H1 (cell line): ENCODE data around the gene SDR39U1. TPM values are rescaled to one million over a fixed set of nuclear protein-coding genes. Genes with fewer than 3 reads are reported as not detected.

ENCODE experiments used
- CTCF ChIA-PET: fragments of 300-600 bp; sonication (Branson Sonifier 250); formaldehyde crosslinking; loops from one replicate; lab custom pipeline; 2021; ENCODE audit not compliant: partially characterized antibody; lab: Charles Lee
- POLR2A ChIA-PET: fragments of 300-600 bp; sonication (Branson Sonifier 250); formaldehyde crosslinking; loops from one replicate; lab custom pipeline; 2021; ENCODE audit warnings: inconsistent platforms; ENCODE audit not compliant: partially characterized antibody; lab: Charles Lee
- DNase-seq, 2 experiments: peaks; one replicate each; pipeline versions ENCODE4 v3.0.0 to v3.0.0-alpha.2; 2010 to 2022; ENCODE audit warnings: low spot score in 2 of 2, low read depth in 1 of 2, mixed read lengths in 1 of 2
- FAIRE-seq: peaks from 2 replicates; lab custom pipeline; 2011; peaks lifted over from hg19 to GRCh38; lab: Jason Lieb, UNC
- H2AFZ ChIP-seq: 2 replicates; pipeline ENCODE4 v1.8.1; 2012; ENCODE audit warnings: low read length, inconsistent platforms
- H2AK5ac ChIP-seq: 2 replicates; pipeline ENCODE4 v1.6.1; 2013; ENCODE audit warnings: low read depth, low read length
- H2BK120ac ChIP-seq: replicated peaks from 2 replicates; pipeline ENCODE3; 2013; ENCODE audit warnings: low read depth, low read length, inconsistent platforms
- H2BK12ac ChIP-seq: 2 replicates; pipeline ENCODE4 v1.6.1; 2013; ENCODE audit warnings: low read depth, low read length
- H2BK15ac ChIP-seq: 2 replicates; pipeline ENCODE4 v1.6.1; 2013; ENCODE audit warnings: low read length
- H2BK20ac ChIP-seq: 2 replicates; pipeline ENCODE4 v1.6.1; 2013; ENCODE audit warnings: low read length
- H2BK5ac ChIP-seq: 2 replicates; pipeline ENCODE4 v1.6.1; 2013; ENCODE audit warnings: low read depth, low read length
- H3K14ac ChIP-seq: 2 replicates; pipeline ENCODE4 v1.6.1; 2013; ENCODE audit warnings: inconsistent platforms; ENCODE audit not compliant: insufficient read length
- H3K18ac ChIP-seq: 2 replicates; pipeline ENCODE4 v1.6.1; 2013; ENCODE audit warnings: low read length; ENCODE audit errors: extremely low read depth
- H3K23ac ChIP-seq: 2 replicates; pipeline ENCODE4 v1.6.1; 2013; ENCODE audit warnings: inconsistent platforms; ENCODE audit not compliant: insufficient read length
- H3K23me2 ChIP-seq: 2 replicates; pipeline ENCODE4 v1.6.1; 2013; ENCODE audit warnings: low read depth, low read length
- H3K27ac ChIP-seq: 2 replicates; pipeline ENCODE4 v1.6.1; 2011; ENCODE audit warnings: low read depth, low read length, inconsistent platforms
- H3K27me3 ChIP-seq, 4 experiments: replicated peaks in 1 of 4; 1 replicate in 1 of 4; 2 replicates in 3 of 4; pipeline versions ENCODE4 v1.6.1 to v1.8.1; 2011 to 2013; ENCODE audit warnings: low read length in 3 of 4, mild to moderate bottlenecking in 3 of 4, inconsistent platforms in 2 of 4, mixed read lengths in 2 of 4, moderate library complexity in 1 of 4; ENCODE audit not compliant: control insufficient read depth in 3 of 4, insufficient read depth in 3 of 4; ENCODE audit errors: extremely low read depth in 1 of 4
- H3K36me3 ChIP-seq, 4 experiments: 2 replicates each; pipeline versions ENCODE4 v1.6.1 to v1.8.1; 2011 to 2013; ENCODE audit warnings: mild to moderate bottlenecking in 4 of 4, low read length in 3 of 4, moderate library complexity in 2 of 4, control low read depth in 1 of 4, inconsistent platforms in 1 of 4; ENCODE audit not compliant: insufficient read depth in 4 of 4, control insufficient read depth in 2 of 4
- H3K4ac ChIP-seq: replicated peaks from 2 replicates; pipeline ENCODE3; 2013; ENCODE audit warnings: low read length, low read depth, mixed read lengths, inconsistent platforms; ENCODE audit not compliant: insufficient read length
- H3K4me1 ChIP-seq, 4 experiments: replicated peaks in 1 of 4; 1 replicate in 1 of 4; 2 replicates in 3 of 4; pipeline versions ENCODE4 v1.6.1 to v1.8.1; 2011 to 2013; ENCODE audit warnings: low read length in 3 of 4, inconsistent platforms in 2 of 4, mixed read lengths in 1 of 4; ENCODE audit not compliant: insufficient read depth in 4 of 4, control insufficient read depth in 3 of 4
- H3K4me2 ChIP-seq, 2 experiments: 2 replicates each; pipeline versions ENCODE4 v1.6.1 to v1.8.1; 2011 to 2013; ENCODE audit warnings: low read depth in 2 of 2, low read length in 2 of 2, control low read depth in 1 of 2, inconsistent platforms in 1 of 2, mild to moderate bottlenecking in 1 of 2; ENCODE audit not compliant: insufficient read depth in 1 of 2
- H3K4me3 ChIP-seq, 4 experiments: fragments of 200-600, 300-600 bp in 1 of 4; sonication (generic), shearing (Covaris generic), sonication (Bioruptor Twin) in 1 of 4; 2 replicates each; pipeline versions ENCODE4 v1.5.1 to v1.8.1; 2011 to 2016; ENCODE audit warnings: low read length in 4 of 4, low read depth in 3 of 4, control low read depth in 2 of 4, inconsistent platforms in 2 of 4, mild to moderate bottlenecking in 2 of 4, mixed read lengths in 1 of 4, moderate library complexity in 1 of 4; ENCODE audit not compliant: insufficient read depth in 2 of 4; ENCODE audit errors: extremely low read depth in 1 of 4
- H3K56ac ChIP-seq: replicated peaks from 2 replicates; pipeline ENCODE3; 2013; ENCODE audit warnings: low read depth, mild to moderate bottlenecking, mixed read lengths, low read length, inconsistent platforms; ENCODE audit not compliant: insufficient read length
- H3K79me1 ChIP-seq: 2 replicates; pipeline ENCODE4 v1.6.1; 2013; ENCODE audit warnings: low read depth, low read length, control low read depth
- H3K79me2 ChIP-seq, 2 experiments: 2 replicates each; pipeline versions ENCODE4 v1.6.1 to v1.8.1; 2012 to 2013; ENCODE audit warnings: low read length in 2 of 2, mild to moderate bottlenecking in 2 of 2, inconsistent platforms in 1 of 2; ENCODE audit not compliant: insufficient read depth in 2 of 2, control insufficient read depth in 1 of 2
- H3K9ac ChIP-seq, 4 experiments: replicated peaks in 1 of 4; 1 replicate in 1 of 4; 2 replicates in 3 of 4; pipeline versions ENCODE4 v1.6.1 to v1.8.1; 2011 to 2013; ENCODE audit warnings: low read depth in 3 of 4, low read length in 3 of 4, control low read depth in 2 of 4, mild to moderate bottlenecking in 2 of 4, moderate library complexity in 2 of 4, inconsistent platforms in 1 of 4; ENCODE audit errors: extremely low read depth in 1 of 4
- H3K9me3 ChIP-seq, 2 experiments: 2 replicates each; pipeline versions ENCODE4 v1.6.1 to v1.8.1; 2012 to 2013; ENCODE audit warnings: mild to moderate bottlenecking in 2 of 2, moderate library complexity in 2 of 2, control low read depth in 1 of 2, inconsistent platforms in 1 of 2, low read depth in 1 of 2, low read length in 1 of 2, mixed read lengths in 1 of 2; ENCODE audit not compliant: insufficient read depth in 2 of 2
- H4K20me1 ChIP-seq, 2 experiments: replicated peaks in 1 of 2; 2 replicates each; pipeline versions ENCODE3 to v1.8.1; 2011 to 2013; ENCODE audit warnings: inconsistent platforms in 2 of 2, low read length in 2 of 2, mild to moderate bottlenecking in 1 of 2; ENCODE audit not compliant: insufficient read depth in 2 of 2, control insufficient read depth in 1 of 2
- H4K5ac ChIP-seq: 2 replicates; pipeline ENCODE4 v1.6.1; 2013; ENCODE audit warnings: low read length, low read depth, mixed read lengths, inconsistent platforms; ENCODE audit not compliant: insufficient read length
- H4K8ac ChIP-seq: 2 replicates; pipeline ENCODE4 v1.8.0; 2013; ENCODE audit warnings: mild to moderate bottlenecking, moderate library complexity, low read length, inconsistent platforms; ENCODE audit not compliant: insufficient read depth; ENCODE audit errors: extremely low read depth
- H4K91ac ChIP-seq: replicated peaks from 2 replicates; pipeline ENCODE3; 2013; ENCODE audit warnings: low read length, mixed read lengths, inconsistent platforms; ENCODE audit not compliant: insufficient read length
- BACH1 ChIP-seq: IDR thresholded peaks from 2 replicates; pipeline ENCODE4 v1.6.1; 2012; ENCODE audit warnings: low read length, improper control_type of control experiment
- HDAC6 ChIP-seq: IDR thresholded peaks from one replicate; pipeline ENCODE4 v1.7.1; 2012; ENCODE audit warnings: low read depth, mild to moderate bottlenecking, inconsistent platforms, low read length, moderate library complexity
- JUN ChIP-seq: IDR thresholded peaks from 2 replicates; pipeline ENCODE4 v1.6.1; 2011; ENCODE audit warnings: low read depth, mild to moderate bottlenecking, improper control_type of control experiment, low read length
- POU5F1 ChIP-seq: IDR thresholded peaks from 2 replicates; pipeline ENCODE4 v1.6.1; 2011; ENCODE audit warnings: low read depth, mild to moderate bottlenecking, low read length, moderate library complexity
- RBBP5 ChIP-seq: IDR thresholded peaks from 2 replicates; pipeline ENCODE4 v1.7.1; 2012; ENCODE audit warnings: low read depth, mild to moderate bottlenecking, inconsistent platforms, low read length, moderate library complexity, borderline replicate concordance
- RNF2 ChIP-seq: fragments of 200-900, 300-1000 bp; sonication (generic); IDR thresholded peaks from 2 replicates; pipeline ENCODE4 v1.7.1; 2016; ENCODE audit warnings: borderline replicate concordance, low read depth, mild to moderate bottlenecking, antibody characterized with exemption, low read length; ENCODE audit not compliant: poor library complexity, severe bottlenecking; ENCODE audit errors: missing control alignments
- SAP30 ChIP-seq: fragments of 300-600 bp; sonication (generic); IDR thresholded peaks from 2 replicates; pipeline ENCODE4 v1.7.1; 2012; ENCODE audit warnings: low read length, moderate library complexity, mild to moderate bottlenecking, inconsistent platforms; ENCODE audit not compliant: insufficient read depth, insufficient replicate concordance
- SIN3A ChIP-seq, 2 experiments: IDR thresholded peaks in 1 of 2; conservative IDR thresholded peaks in 1 of 2; 2 replicates each; pipeline ENCODE4 v1.6.1; 2011 to 2012; ENCODE audit warnings: low read length in 2 of 2, improper control_type of control experiment in 1 of 2, low read depth in 1 of 2, mild to moderate bottlenecking in 1 of 2
- SIX5 ChIP-seq: IDR thresholded peaks from 2 replicates; pipeline ENCODE4 v1.6.1; 2011; ENCODE audit warnings: mild to moderate bottlenecking, low read depth, low read length
- WGBS, 2 experiments: shearing (Covaris generic) in 1 of 2; methylation state at CpG; one replicate each; pipeline versions ENCODE4 v1.1.6 to v1.1.7; 2013 to 2015; ENCODE audit warnings: low lambda C conversion rate in 2 of 2, mixed read lengths in 2 of 2, inconsistent platforms in 1 of 2, low coverage in 1 of 2, missing lambda C conversion rate in 1 of 2; ENCODE audit not compliant: insufficient replicate concordance in 2 of 2, insufficient coverage in 1 of 2, insufficient read length in 1 of 2; ENCODE audit errors: extremely low coverage in 1 of 2, missing lambda C conversion rate in 1 of 2; 5-methylcytosine and 5-hydroxymethylcytosine counted together
- polyA plus RNA-seq, 7 experiments: library from polyadenylated mRNA; depleted of rRNA in 3 of 7; stranded (reverse) in 5 of 7; unstranded in 2 of 7; fragments of >200 nt in 5 of 7; fragments of 200-250 nt in 2 of 7; gene quantifications; 1 replicate in 5 of 7; 2 replicates in 1 of 7; 4 replicates in 1 of 7; pipeline versions ENCODE4 v1.2.1 to v1.2.3, GENCODE V29; 2011 to 2013; ENCODE audit warnings: missing spikeins in 2 of 7, mixed read lengths in 2 of 7
- total RNA-seq: library from RNA; stranded (reverse); fragmentation: NEBNext Ultra II Directional; extraction: Animal tissue kit (Norgen Biotek cat#: 25700); gene quantifications from 2 replicates; pipeline ENCODE4 v1.2.1, GENCODE V29; 2021

SDR39U1 gene
- total and polyA plus RNA-seq, 2 of the 8 experiments (the other 6 are each of a cell fraction or from before 2014, with no cell fraction given) = 46.7 to 98.8 TPM

- Histone ChIP-seq H3K27ac (no peak overlapping the region), H2BK5ac (no peak overlapping the region), H2AFZ (no peak overlapping the region), H3K4me3 (no peak overlapping the region), H3K23me2 (peaks cover 5% of the 10 kb centered on the region; the same call in 1 of the 2 replicates), H3K79me1 (no peaks in the 10 kb centered on the region), H4K20me1 (peaks cover 0 to 3% of the 10 kb centered on the region in 2 experiments), H4K8ac (no peak overlapping the region; the same call in 1 of the 2 replicates), H4K5ac (no peak overlapping the region), H3K9me3 (no peaks in the 10 kb centered on the region), H3K14ac (no peak overlapping the region), H2AK5ac (no peak overlapping the region), H2BK12ac (no peak overlapping the region), H3K4me2 (no peak overlapping the region), H3K4ac (no peak overlapping the region), H3K4me1 (peaks cover 6 to 21% (median 15%) of the 10 kb centered on the region in 4 experiments), H2BK120ac (no peak overlapping the region), H3K27me3 (peaks cover 0 to 20% (median 1%) of the 10 kb centered on the region in 4 experiments; a peak in 3 of 7 replicates), H3K23ac (no peak overlapping the region), H4K91ac (no peak overlapping the region), H2BK20ac (no peak overlapping the region), H3K36me3 (0 out of 8 replicates have a peak, but pooled peaks cover 0 to under 1% (median 0%) of the 10 kb centered on the region in 4 experiments), H3K79me2 (no peaks in the 10 kb centered on the region), H3K9ac (no peak overlapping the region), H3K56ac (no peak overlapping the region), H2BK15ac (no peak overlapping the region), H3K18ac (no peak overlapping the region)
- WGBS, 2 experiments = 91% methylated on average over 14 of the region's 18 CpGs; no CpG with 5 or more reads in 1 of the 2 experiments
- FAIRE-seq (no peak), DNase-seq (no peak)
- ChIA-PET POLR2A (interaction anchor here (1.9 to 5.4 kb wide), 4 partner anchors 9 to 94 kb away, joined by 5 to 46 read pairs (median 31); partner anchors contain the start of genes ADCY4 and SDR39U1), CTCF (interaction anchor here (1.1 to 21.3 kb wide), 11 partner anchors 9 to 156 kb away, joined by 3 to 664 read pairs (median 23); partner anchors contain the start of genes ADCY4, NFATC4 and RIPK3)
- TF ChIP-seq JUN (no peak), RBBP5 (no peak), SIX5 (no peak), SIN3A (conservative IDR thresholded peaks at IDR 0.05 in 1 of 2, IDR thresholded peaks at IDR 0.05 in 1 of 2; ENCODE audit: low read depth in 1 of 2, low read length in 2 of 2) (no peak), RNF2 (no peak), BACH1 (no peak), SAP30 (no peak), HDAC6 (no peak), POU5F1 (no peak)
Measured at GRCh38 chr14:24427537-24428508, 14.8 kb downstream of the SDR39U1 start.
